Karpas-422 (cell line): ENCODE data around the gene OSBP2. TPM values are rescaled to one million over a fixed set of nuclear protein-coding genes. Genes with fewer than 3 reads are reported as not detected.

Experiments
- DNase-seq: peaks from one replicate; pipeline ENCODE4 v3.0.0-alpha.2; 2015
- H2AFZ ChIP-seq: fragments of 200-600 bp; sonication (generic); 2 replicates; pipeline ENCODE4 v1.6.1; 2014; ENCODE audit warnings: antibody characterized with exemption, low read length, mixed read lengths
- H3K27ac ChIP-seq: fragments of 200-600 bp; sonication (generic); 2 replicates; pipeline ENCODE4 v1.5.1; 2014; ENCODE audit warnings: mild to moderate bottlenecking, low read length, moderate library complexity
- H3K27me3 ChIP-seq: fragments of 200-600 bp; sonication (generic); 2 replicates; pipeline ENCODE4 v1.6.1; 2014; ENCODE audit warnings: low read length, mixed read lengths
- H3K36me3 ChIP-seq: fragments of 200-600 bp; sonication (generic); 2 replicates; pipeline ENCODE4 v1.6.1; 2014; ENCODE audit warnings: low read length, mixed read lengths; ENCODE audit not compliant: insufficient read depth
- H3K4me1 ChIP-seq: fragments of 200-600 bp; sonication (generic); 2 replicates; pipeline ENCODE4 v1.6.1; 2014; ENCODE audit warnings: mild to moderate bottlenecking, low read length, mixed read lengths
- H3K4me2 ChIP-seq: fragments of 200-600 bp; sonication (generic); 2 replicates; pipeline ENCODE4 v1.6.1; 2014; ENCODE audit warnings: low read length, low read depth, mild to moderate bottlenecking; ENCODE audit not compliant: poor library complexity, severe bottlenecking
- H3K4me3 ChIP-seq: fragments of 200-600 bp; sonication (generic); 2 replicates; pipeline ENCODE4 v1.5.1; 2014; ENCODE audit warnings: mild to moderate bottlenecking, antibody characterized with exemption, low read length, mixed read lengths
- H3K79me2 ChIP-seq: fragments of 200-600 bp; sonication (generic); 2 replicates; pipeline ENCODE4 v1.6.1; 2014; ENCODE audit warnings: mild to moderate bottlenecking, low read length, mixed read lengths
- H3K9ac ChIP-seq: fragments of 200-600 bp; sonication (generic); 2 replicates; pipeline ENCODE4 v1.6.0; 2014; ENCODE audit warnings: low read length
- H3K9me2 ChIP-seq: fragments of 200-600 bp; sonication (generic), shearing (Covaris generic); replicated peaks from 2 replicates; pipeline ENCODE4 v1.6.0; 2014; ENCODE audit warnings: mild to moderate bottlenecking, low read length, moderate library complexity; ENCODE audit not compliant: insufficient read depth
- H3K9me3 ChIP-seq: fragments of 300-700, 200-600 bp; sonication (generic); 2 replicates; pipeline ENCODE4 v1.6.1; 2014; ENCODE audit warnings: low read length, mixed read lengths
- H4K20me1 ChIP-seq: fragments of 200-600 bp; sonication (generic); 2 replicates; pipeline ENCODE4 v1.6.1; 2014; ENCODE audit warnings: mild to moderate bottlenecking, antibody characterized with exemption, low read length, low read depth; ENCODE audit not compliant: insufficient read depth
- total RNA-seq: library from RNA; depleted of rRNA; stranded (reverse); fragments of >200 nt; shearing (Covaris generic); gene quantifications from 2 replicates; pipeline ENCODE4 v1.2.3, GENCODE V29; 2014; ENCODE audit warnings: low replicate concordance

Gene OSBP2
- total RNA-seq, 1 experiment from 2014 or later: 0.07 TPM

- H3K9me2 ChIP-seq: no peaks in the 10 kb centered on the region
- H3K4me1 ChIP-seq: peaks cover 5% of the 10 kb centered on the region
- no peaks in the 10 kb centered on the region for H3K27me3 ChIP-seq
- peaks cover 10% of the 10 kb centered on the region; the same call in 1 of the 2 replicates for H3K36me3 ChIP-seq
- no peaks in the 10 kb centered on the region for H3K9me3 ChIP-seq
- H4K20me1 ChIP-seq: no peaks in the 10 kb centered on the region
- H3K4me3 ChIP-seq: no peak overlapping the region
- H3K79me2 ChIP-seq: no peaks in the 10 kb centered on the region
- H2AFZ ChIP-seq: no peak overlapping the region
- H3K9ac ChIP-seq: no peak overlapping the region
- no peak for DNase-seq
- H3K4me2 ChIP-seq: no peak overlapping the region
- no peak overlapping the region for H3K27ac ChIP-seq
Observed at GRCh38 chr22:30910358-30910757, 215.7 kb downstream of the OSBP2 start.

GRCh38 chr22:30918761-30919160 lies 224.1 kb downstream of the OSBP2 start:
- H3K9ac ChIP-seq: no peak overlapping the region
- no peaks in the 10 kb centered on the region for H3K79me2 ChIP-seq
- H3K9me2 ChIP-seq: no peaks in the 10 kb centered on the region
- H4K20me1 ChIP-seq: no peaks in the 10 kb centered on the region
- no peak for DNase-seq
- H3K36me3 ChIP-seq: peaks cover 4% of the 10 kb centered on the region; the same call in 1 of the 2 replicates
- no peaks in the 10 kb centered on the region for H3K27me3 ChIP-seq
- no peak overlapping the region for H3K4me2 ChIP-seq
- H3K27ac ChIP-seq: no peak overlapping the region
- no peak overlapping the region for H2AFZ ChIP-seq
- no peak overlapping the region for H3K4me3 ChIP-seq
- no peaks in the 10 kb centered on the region for H3K9me3 ChIP-seq
- H3K4me1 ChIP-seq: peaks cover 15% of the 10 kb centered on the region

GRCh38 chr22:30919973-30920372 lies 225.3 kb downstream of the OSBP2 start:
- Histone ChIP-seq H3K4me1 (peaks cover 15% of the 10 kb centered on the region), H3K9ac (no peak overlapping the region), H3K9me2 (no peaks in the 10 kb centered on the region), H3K9me3 (no peaks in the 10 kb centered on the region), H3K4me2 (no peak overlapping the region), H3K4me3 (no peak overlapping the region), H3K36me3 (peaks cover 5% of the 10 kb centered on the region; the same call in 1 of the 2 replicates), H2AFZ (no peak overlapping the region), H3K79me2 (no peaks in the 10 kb centered on the region), H3K27me3 (no peaks in the 10 kb centered on the region), H4K20me1 (no peaks in the 10 kb centered on the region), H3K27ac (no peak overlapping the region)
- DNase-seq: no peak

GRCh38 chr22:30920407-30920806 lies 225.7 kb downstream of the OSBP2 start:
- H3K27ac ChIP-seq: no peak overlapping the region
- H3K4me1 ChIP-seq: peaks cover 15% of the 10 kb centered on the region
- H3K27me3 ChIP-seq: no peaks in the 10 kb centered on the region
- peak overlapping the region; percentile 34 for H3K4me2 ChIP-seq
- no peaks in the 10 kb centered on the region for H3K9me2 ChIP-seq
- no peak overlapping the region for H3K9ac ChIP-seq
- H3K9me3 ChIP-seq: no peaks in the 10 kb centered on the region
- no peaks in the 10 kb centered on the region for H3K79me2 ChIP-seq
- H4K20me1 ChIP-seq: no peaks in the 10 kb centered on the region
- H2AFZ ChIP-seq: no peak overlapping the region
- peaks cover 7% of the 10 kb centered on the region; the same call in 1 of the 2 replicates for H3K36me3 ChIP-seq
- H3K4me3 ChIP-seq: no peak overlapping the region
- peak; percentile 93 for DNase-seq

- H3K27me3 ChIP-seq: no peaks in the 10 kb centered on the region
- H3K36me3 ChIP-seq: 0 out of 2 replicates have a peak, but pooled peaks cover 3% of the 10 kb centered on the region
- no peaks in the 10 kb centered on the region for H3K9me3 ChIP-seq
- no peaks in the 10 kb centered on the region for H3K79me2 ChIP-seq
- H4K20me1 ChIP-seq: no peaks in the 10 kb centered on the region
- H3K4me2 ChIP-seq: peak overlapping the region; percentile 64
- peak overlapping the region; percentile 51; the same call in 1 of the 2 replicates for H3K4me3 ChIP-seq
- H3K9me2 ChIP-seq: no peaks in the 10 kb centered on the region
- H3K9ac ChIP-seq: peak overlapping the region; percentile 56; the same call in 1 of the 2 replicates
- H3K4me1 ChIP-seq: peaks cover 15% of the 10 kb centered on the region
- H3K27ac ChIP-seq: no peak overlapping the region
- H2AFZ ChIP-seq: no peak overlapping the region
- no peak for DNase-seq
Observed at GRCh38 chr22:30921108-30921507, 226.4 kb downstream of the OSBP2 start.

GRCh38 chr22:30922151-30922611 lies 227.5 kb downstream of the OSBP2 start:
- H3K27me3 ChIP-seq: no peaks in the 10 kb centered on the region
- no peaks in the 10 kb centered on the region for H3K9me3 ChIP-seq
- H3K9me2 ChIP-seq: no peaks in the 10 kb centered on the region
- peak; percentile 83 for DNase-seq
- H3K4me2 ChIP-seq: peak overlapping the region; percentile 64
- no peak overlapping the region for H3K27ac ChIP-seq
- no peak overlapping the region for H2AFZ ChIP-seq
- H3K4me3 ChIP-seq: peak overlapping the region; percentile 51; the same call in 1 of the 2 replicates
- no peaks in the 10 kb centered on the region for H3K79me2 ChIP-seq
- peaks cover 15% of the 10 kb centered on the region for H3K4me1 ChIP-seq
- H3K36me3 ChIP-seq: 0 out of 2 replicates have a peak, but pooled peaks cover 3% of the 10 kb centered on the region
- no peaks in the 10 kb centered on the region for H4K20me1 ChIP-seq
- H3K9ac ChIP-seq: peak overlapping the region; percentile 56

DNA sequence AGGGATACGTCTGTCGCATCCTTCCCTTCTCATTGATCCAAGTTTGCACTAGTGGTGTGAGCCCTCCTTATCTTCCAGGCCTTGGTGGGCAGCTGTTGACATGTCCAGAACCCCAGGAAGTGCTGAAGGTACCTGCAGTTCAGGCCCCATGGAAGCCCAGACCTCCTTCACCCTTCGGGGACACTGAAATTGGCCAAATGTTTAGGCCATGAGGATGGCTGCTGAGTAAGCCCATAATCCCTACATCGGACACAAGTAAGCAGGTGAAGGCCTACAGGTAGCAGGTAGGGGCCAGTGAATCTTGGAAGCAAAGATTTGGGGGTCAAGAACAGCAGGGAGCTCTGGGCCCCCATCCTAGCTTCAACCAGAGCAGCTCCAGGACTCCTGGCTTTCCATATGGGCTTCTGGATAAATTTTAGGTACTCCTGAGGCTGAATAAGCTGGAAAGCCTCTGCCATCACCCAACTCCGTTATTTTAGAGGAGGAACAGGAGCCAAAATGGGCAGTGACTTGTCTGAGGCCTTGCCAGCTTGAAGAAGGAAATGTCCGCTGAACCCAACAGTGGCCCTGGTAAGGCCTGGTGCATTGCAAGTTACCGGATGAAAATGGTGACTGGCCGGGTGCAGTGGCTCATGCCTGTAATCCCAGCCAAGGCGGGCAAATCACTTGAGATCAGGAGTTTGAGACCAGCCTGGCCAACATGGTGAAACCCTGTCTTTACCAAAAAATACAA lies 228.7 kb downstream of the OSBP2 start:
- H3K9me3 ChIP-seq: no peaks in the 10 kb centered on the region
- H3K36me3 ChIP-seq: peaks cover 11% of the 10 kb centered on the region; the same call in 1 of the 2 replicates
- no peak overlapping the region for H3K9ac ChIP-seq
- H3K9me2 ChIP-seq: no peaks in the 10 kb centered on the region
- H2AFZ ChIP-seq: no peak overlapping the region
- no peaks in the 10 kb centered on the region for H3K79me2 ChIP-seq
- H3K4me1 ChIP-seq: peaks cover 15% of the 10 kb centered on the region
- H3K4me2 ChIP-seq: no peak overlapping the region
- no peak for DNase-seq
- H3K4me3 ChIP-seq: no peak overlapping the region
- no peak overlapping the region for H3K27ac ChIP-seq
- H4K20me1 ChIP-seq: no peaks in the 10 kb centered on the region
- H3K27me3 ChIP-seq: no peaks in the 10 kb centered on the region

GRCh38 chr22:30925667-30926066 lies 231.0 kb downstream of the OSBP2 start:
- Histone ChIP-seq H3K9me2 (no peaks in the 10 kb centered on the region), H3K4me2 (no peak overlapping the region), H3K9ac (no peak overlapping the region), H3K4me1 (peaks cover 13% of the 10 kb centered on the region), H2AFZ (no peak overlapping the region), H3K4me3 (no peak overlapping the region), H4K20me1 (no peaks in the 10 kb centered on the region), H3K79me2 (no peaks in the 10 kb centered on the region), H3K27me3 (no peaks in the 10 kb centered on the region), H3K27ac (no peak overlapping the region), H3K36me3 (peaks cover 28% of the 10 kb centered on the region; the same call in 1 of the 2 replicates), H3K9me3 (no peaks in the 10 kb centered on the region)
- DNase-seq: no peak
